ENCODE measurements around the gene PARP15. TPM values are rescaled to one million over a fixed set of nuclear protein-coding genes. Genes with fewer than 3 reads are reported as not detected.

The PARP15 gene
- total and polyA plus RNA-seq, 2 experiments from 2014 or later, result 0.39 to 0.87 TPM

GRCh38 chr3:122671553-122671952 lies 94.1 kb downstream of the PARP15 start:
- Histone ChIP-seq H3K27me3 (ENCODE audit: insufficient read depth) (no peaks in the 10 kb centered on the region), H3K4me2 (no peak overlapping the region), H3K9me2 (ENCODE audit: insufficient read depth) (no peaks in the 10 kb centered on the region), H4K20me1 (replicated peaks; ENCODE audit: insufficient read depth) (no peaks in the 10 kb centered on the region), H3F3A (replicated peaks; ENCODE audit: low read depth) (no peaks in the 10 kb centered on the region), H3K79me2 (replicated peaks; ENCODE audit: insufficient read depth) (no peaks in the 10 kb centered on the region), H2AFZ (no peak overlapping the region), H3K36me3 (ENCODE audit: insufficient read depth) (no peaks in the 10 kb centered on the region), H3K4me1 (ENCODE audit: insufficient read depth) (no peaks in the 10 kb centered on the region), H3K4me3 (no peak overlapping the region), H3K27ac (ENCODE audit: low read depth) (no peak overlapping the region)
- no peak for DNase-seq (ENCODE audit: low spot score)
- Mint-ChIP-seq H3K27me3 (ENCODE audit: insufficient read depth, low read depth, poor library complexity) (no peaks in the 10 kb centered on the region), H3K4me1 (no peaks in the 10 kb centered on the region), H3K36me3 (ENCODE audit: low read depth) (no peaks in the 10 kb centered on the region; the same call in 2 of the 3 replicates), H3K4me3 (no peak overlapping the region), H3K27ac (no peak overlapping the region), H3K9me3 (peaks cover 7% of the 10 kb centered on the region; the same call in 2 of the 3 replicates)
- no peak for ATAC-seq
- no peak for TF ChIP-seq REST (IDR thresholded peaks at IDR 0.05; ENCODE audit: unreplicated experiment)
- no peak for TF ChIP-seq EZH2phosphoT487 (IDR thresholded peaks at IDR 0.05; ENCODE audit: unreplicated experiment)
- TF ChIP-seq CTCF (conservative IDR thresholded peaks at IDR 0.05; ENCODE audit: low read depth in 2 of 2), result no peak
- TF ChIP-seq ZNF114 (CRISPR knock-in tag; IDR thresholded peaks at IDR 0.05), result no peak
- no peak for TF ChIP-seq ZNF331 (CRISPR knock-in tag; IDR thresholded peaks at IDR 0.05; ENCODE audit: low read depth)
- no peak for TF ChIP-seq STAT1 (IDR thresholded peaks at IDR 0.05; ENCODE audit: unreplicated experiment)
- TF ChIP-seq NANOG (IDR thresholded peaks at IDR 0.05; ENCODE audit: borderline replicate concordance), result no peak
- TF ChIP-seq, protein P1, sequence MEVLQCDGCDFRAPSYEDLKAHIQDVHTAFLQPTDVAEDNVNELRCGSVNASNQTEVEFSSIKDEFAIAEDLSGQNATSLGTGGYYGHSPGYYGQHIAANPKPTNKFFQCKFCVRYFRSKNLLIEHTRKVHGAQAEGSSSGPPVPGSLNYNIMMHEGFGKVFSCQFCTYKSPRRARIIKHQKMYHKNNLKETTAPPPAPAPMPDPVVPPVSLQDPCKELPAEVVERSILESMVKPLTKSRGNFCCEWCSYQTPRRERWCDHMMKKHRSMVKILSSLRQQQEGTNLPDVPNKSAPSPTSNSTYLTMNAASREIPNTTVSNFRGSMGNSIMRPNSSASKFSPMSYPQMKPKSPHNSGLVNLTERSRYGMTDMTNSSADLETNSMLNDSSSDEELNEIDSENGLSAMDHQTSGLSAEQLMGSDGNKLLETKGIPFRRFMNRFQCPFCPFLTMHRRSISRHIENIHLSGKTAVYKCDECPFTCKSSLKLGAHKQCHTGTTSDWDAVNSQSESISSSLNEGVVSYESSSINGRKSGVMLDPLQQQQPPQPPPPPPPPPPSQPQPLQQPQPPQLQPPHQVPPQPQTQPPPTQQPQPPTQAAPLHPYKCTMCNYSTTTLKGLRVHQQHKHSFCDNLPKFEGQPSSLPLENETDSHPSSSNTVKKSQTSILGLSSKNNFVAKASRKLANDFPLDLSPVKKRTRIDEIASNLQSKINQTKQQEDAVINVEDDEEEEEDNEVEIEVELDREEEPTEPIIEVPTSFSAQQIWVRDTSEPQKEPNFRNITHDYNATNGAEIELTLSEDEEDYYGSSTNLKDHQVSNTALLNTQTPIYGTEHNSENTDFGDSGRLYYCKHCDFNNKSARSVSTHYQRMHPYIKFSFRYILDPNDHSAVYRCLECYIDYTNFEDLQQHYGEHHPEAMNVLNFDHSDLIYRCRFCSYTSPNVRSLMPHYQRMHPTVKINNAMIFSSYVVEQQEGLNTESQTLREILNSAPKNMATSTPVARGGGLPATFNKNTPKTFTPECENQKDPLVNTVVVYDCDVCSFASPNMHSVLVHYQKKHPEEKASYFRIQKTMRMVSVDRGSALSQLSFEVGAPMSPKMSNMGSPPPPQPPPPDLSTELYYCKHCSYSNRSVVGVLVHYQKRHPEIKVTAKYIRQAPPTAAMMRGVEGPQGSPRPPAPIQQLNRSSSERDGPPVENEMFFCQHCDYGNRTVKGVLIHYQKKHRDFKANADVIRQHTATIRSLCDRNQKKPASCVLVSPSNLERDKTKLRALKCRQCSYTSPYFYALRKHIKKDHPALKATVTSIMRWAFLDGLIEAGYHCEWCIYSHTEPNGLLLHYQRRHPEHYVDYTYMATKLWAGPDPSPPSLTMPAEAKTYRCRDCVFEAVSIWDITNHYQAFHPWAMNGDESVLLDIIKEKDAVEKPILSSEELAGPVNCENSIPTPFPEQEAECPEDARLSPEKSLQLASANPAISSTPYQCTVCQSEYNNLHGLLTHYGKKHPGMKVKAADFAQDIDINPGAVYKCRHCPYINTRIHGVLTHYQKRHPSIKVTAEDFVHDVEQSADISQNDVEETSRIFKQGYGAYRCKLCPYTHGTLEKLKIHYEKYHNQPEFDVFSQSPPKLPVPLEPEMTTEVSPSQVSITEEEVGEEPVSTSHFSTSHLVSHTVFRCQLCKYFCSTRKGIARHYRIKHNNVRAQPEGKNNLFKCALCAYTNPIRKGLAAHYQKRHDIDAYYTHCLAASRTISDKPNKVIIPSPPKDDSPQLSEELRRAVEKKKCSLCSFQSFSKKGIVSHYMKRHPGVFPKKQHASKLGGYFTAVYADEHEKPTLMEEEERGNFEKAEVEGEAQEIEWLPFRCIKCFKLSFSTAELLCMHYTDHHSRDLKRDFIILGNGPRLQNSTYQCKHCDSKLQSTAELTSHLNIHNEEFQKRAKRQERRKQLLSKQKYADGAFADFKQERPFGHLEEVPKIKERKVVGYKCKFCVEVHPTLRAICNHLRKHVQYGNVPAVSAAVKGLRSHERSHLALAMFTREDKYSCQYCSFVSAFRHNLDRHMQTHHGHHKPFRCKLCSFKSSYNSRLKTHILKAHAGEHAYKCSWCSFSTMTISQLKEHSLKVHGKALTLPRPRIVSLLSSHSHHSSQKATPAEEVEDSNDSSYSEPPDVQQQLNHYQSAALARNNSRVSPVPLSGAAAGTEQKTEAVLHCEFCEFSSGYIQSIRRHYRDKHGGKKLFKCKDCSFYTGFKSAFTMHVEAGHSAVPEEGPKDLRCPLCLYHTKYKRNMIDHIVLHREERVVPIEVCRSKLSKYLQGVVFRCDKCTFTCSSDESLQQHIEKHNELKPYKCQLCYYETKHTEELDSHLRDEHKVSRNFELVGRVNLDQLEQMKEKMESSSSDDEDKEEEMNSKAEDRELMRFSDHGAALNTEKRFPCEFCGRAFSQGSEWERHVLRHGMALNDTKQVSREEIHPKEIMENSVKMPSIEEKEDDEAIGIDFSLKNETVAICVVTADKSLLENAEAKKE (CRISPR knock-in tag; IDR thresholded peaks at IDR 0.05), result no peak
- TF ChIP-seq CREB1 (CRISPR knock-in tag; IDR thresholded peaks at IDR 0.05; ENCODE audit: low read depth), result no peak
- TF ChIP-seq JUNB (IDR thresholded peaks at IDR 0.05; ENCODE audit: unreplicated experiment), result no peak
- TF ChIP-seq POLR2AphosphoS5 (IDR thresholded peaks at IDR 0.05; ENCODE audit: low read depth), result no peak
- no peak for TF ChIP-seq ETS1 (IDR thresholded peaks at IDR 0.05)
- no peak for TF ChIP-seq EZH2 (IDR thresholded peaks at IDR 0.05; ENCODE audit: low read depth, unreplicated experiment)
